ENCODE results near the gene TEX14.

GRCh38 chr17:58529275-58529674 is 162.6 kb downstream of the TEX14 start:
- TF ChIP-seq CTCF (IDR thresholded peaks at IDR 0.05) (no peak), EP300 (IDR thresholded peaks at IDR 0.05) (no peak), POLR2AphosphoS5 (IDR thresholded peaks at IDR 0.05) (no peak), POLR2A (IDR thresholded peaks at IDR 0.05) (no peak)
